Central memory CD8-positive, alpha-beta T cell (primary cell): ENCODE data around the gene RTN4RL1.

Source experiments
- ATAC-seq: fragments of 150-1000 bp; cut with Tn5 transposase; replicated peaks from 2 replicates; pipeline ENCODE4 v1.10.0; 2022; ENCODE audit warnings: mild to moderate bottlenecking, moderate FRiP score, moderate number of reproducible peaks; ENCODE audit not compliant: poor library complexity, severe bottlenecking; ENCODE audit errors: extremely low read depth
- DNase-seq, 2 donors: peaks; one replicate each; pipeline ENCODE4 v3.0.0; 2021; ENCODE audit warnings: low spot score in 2 of 2
- H3K27ac Mint-ChIP-seq: one replicate; pipeline ENCODE4 v1.8.0; 2022; ENCODE audit warnings: low read depth, mild to moderate bottlenecking, moderate library complexity, mixed read lengths
- H3K27me3 Mint-ChIP-seq: one replicate; pipeline ENCODE4 v1.8.0; 2022; ENCODE audit warnings: mixed read lengths
- H3K36me3 Mint-ChIP-seq: one replicate; pipeline ENCODE4 v1.8.0; 2022; ENCODE audit warnings: mild to moderate bottlenecking, moderate library complexity, mixed read lengths; ENCODE audit not compliant: insufficient read depth
- H3K4me1 Mint-ChIP-seq: one replicate; pipeline ENCODE4 v1.8.0; 2022; ENCODE audit warnings: mixed read lengths
- H3K4me3 Mint-ChIP-seq: one replicate; pipeline ENCODE4 v1.8.0; 2022; ENCODE audit warnings: mild to moderate bottlenecking, moderate library complexity, mixed read lengths
- H3K9me3 Mint-ChIP-seq: one replicate; pipeline ENCODE4 v1.8.0; 2022; ENCODE audit warnings: mixed read lengths

Gene RTN4RL1, protein sequence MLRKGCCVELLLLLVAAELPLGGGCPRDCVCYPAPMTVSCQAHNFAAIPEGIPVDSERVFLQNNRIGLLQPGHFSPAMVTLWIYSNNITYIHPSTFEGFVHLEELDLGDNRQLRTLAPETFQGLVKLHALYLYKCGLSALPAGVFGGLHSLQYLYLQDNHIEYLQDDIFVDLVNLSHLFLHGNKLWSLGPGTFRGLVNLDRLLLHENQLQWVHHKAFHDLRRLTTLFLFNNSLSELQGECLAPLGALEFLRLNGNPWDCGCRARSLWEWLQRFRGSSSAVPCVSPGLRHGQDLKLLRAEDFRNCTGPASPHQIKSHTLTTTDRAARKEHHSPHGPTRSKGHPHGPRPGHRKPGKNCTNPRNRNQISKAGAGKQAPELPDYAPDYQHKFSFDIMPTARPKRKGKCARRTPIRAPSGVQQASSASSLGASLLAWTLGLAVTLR

DNA sequence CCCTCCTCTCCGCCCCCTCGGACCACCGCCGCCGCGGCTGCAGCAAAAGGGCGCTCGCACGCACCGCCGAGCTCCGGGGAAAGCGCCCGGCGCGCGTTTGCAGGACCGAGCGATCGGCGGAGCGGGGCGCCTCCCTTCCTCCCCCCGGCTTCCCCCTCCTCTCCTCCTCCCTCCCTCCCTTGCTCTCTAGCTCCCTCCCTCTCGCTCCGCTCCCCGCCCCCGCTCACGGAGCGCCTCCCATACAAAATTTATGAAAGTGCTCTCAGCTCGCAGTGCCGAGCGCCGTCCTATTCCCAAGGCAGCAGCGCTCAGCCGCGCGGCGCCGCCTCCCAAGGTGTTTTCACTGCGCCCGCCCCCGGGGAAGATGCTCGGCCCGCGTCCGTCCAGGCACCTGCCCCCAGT, at the start of gene RTN4RL1:
Gene RTN4RL1, minus strand, starts transcription at position 115 of the 402 bp plus-strand sequence. CDS start 469 bp downstream, outside the sequence.
- H3K27ac Mint-ChIP-seq, result no peak within 1 kb of the TSS
- ATAC-seq, result peak; percentile 29
- DNase-seq, result peak; percentile 37 to 44
- H3K4me3 Mint-ChIP-seq, result peak within 1 kb of the TSS; percentile 76
- no peaks in the 10 kb centered on the region for H3K36me3 Mint-ChIP-seq
- no peaks in the 10 kb centered on the region for H3K9me3 Mint-ChIP-seq
- H3K4me1 Mint-ChIP-seq, result peaks cover 25% of the 10 kb centered on the region
- peaks cover 49% of the 10 kb centered on the region for H3K27me3 Mint-ChIP-seq

DNA sequence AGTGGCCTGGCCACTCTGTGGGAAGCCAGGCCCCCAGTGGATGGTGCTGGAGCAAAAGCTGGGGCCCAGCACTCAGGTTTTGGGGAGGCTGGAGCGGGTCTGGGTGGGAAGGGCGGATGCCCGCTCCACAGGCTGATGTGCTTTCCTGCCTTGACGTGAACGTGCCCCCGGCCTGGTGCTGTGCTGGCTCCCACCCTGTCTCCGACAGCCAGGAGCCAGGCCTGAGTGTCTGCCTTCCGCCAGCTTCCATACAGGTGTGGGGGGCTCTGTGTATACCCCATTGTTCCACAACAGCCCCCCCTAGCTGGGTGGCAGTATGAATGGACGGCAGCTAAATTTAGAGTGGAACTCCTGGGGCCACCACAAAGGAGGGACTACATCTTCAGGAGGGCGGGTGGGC, 49.8 kb upstream of the RTN4RL1 start:
- Mint-ChIP-seq H3K4me1 (peaks cover 20% of the 10 kb centered on the region), H3K27ac (no peak overlapping the region), H3K9me3 (no peaks in the 10 kb centered on the region), H3K27me3 (no peaks in the 10 kb centered on the region), H3K36me3 (peaks cover 29% of the 10 kb centered on the region), H3K4me3 (no peak overlapping the region)
- ATAC-seq, result no peak
- DNase-seq, result no peak

DNA sequence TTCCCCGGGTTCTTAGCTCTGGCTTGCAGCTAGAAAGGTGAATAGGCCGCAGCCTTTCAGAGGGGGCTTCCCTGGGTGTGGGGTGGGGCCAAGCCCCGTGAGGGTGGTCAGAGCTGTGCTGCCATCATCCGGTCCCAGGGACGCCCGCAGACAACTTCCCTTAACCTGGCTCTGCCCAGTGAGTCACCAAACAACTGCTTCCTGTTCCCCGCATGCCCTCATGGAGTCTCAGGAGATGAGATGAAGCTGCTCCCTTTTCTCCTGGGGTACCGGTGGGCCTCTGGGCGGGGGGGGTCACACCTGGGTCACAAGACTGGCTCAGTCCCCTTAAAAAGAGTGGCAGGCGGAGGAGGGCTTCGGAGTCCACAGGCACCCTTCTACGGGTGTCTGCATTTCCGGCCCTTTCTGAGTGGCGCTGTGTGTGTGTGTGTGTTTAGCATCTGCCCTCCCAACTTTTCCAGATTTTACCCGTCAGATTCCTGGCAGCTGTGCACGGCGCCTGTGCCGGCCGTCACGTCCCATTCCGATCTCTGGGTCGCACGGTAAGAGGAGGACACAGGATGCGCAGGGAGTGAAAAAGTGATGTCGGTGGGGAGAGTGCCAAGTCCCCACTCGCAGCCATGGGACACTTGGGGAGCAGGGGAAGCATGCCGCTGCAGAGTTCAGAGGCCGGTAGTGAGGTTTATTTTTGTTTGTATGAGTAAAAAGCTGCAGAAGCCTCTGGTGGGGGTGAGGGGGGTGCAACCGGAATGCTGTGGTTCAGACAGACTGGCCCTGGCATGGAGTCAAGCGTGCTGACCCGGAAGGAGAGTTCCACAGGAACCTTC, 46.5 kb upstream of the RTN4RL1 start:
- peaks cover 12% of the 10 kb centered on the region for H3K36me3 Mint-ChIP-seq
- DNase-seq, result no peak
- H3K9me3 Mint-ChIP-seq, result no peaks in the 10 kb centered on the region
- H3K27ac Mint-ChIP-seq, result peak overlapping the region; percentile 92
- H3K27me3 Mint-ChIP-seq, result no peaks in the 10 kb centered on the region
- H3K4me1 Mint-ChIP-seq, result peaks cover 48% of the 10 kb centered on the region
- H3K4me3 Mint-ChIP-seq, result no peak overlapping the region
- no peak for ATAC-seq

DNA sequence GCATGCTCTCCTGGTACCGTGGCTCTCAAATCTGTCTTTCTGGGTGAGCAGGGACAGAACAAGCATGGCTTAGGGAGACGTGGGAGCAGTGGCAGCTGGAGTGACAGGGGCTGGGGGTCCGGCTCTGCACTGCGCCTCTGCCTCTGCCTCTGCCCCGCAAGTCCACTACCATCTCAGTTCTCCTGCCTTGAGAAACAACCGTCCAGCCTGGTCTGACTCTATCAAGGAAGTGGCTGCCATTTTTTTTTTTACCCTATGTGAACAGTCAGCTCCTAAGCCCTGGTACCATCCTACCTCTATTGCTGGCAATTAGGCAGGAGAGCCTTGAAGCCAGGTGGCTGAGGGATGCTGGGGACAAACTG, 45.9 kb upstream of the RTN4RL1 start:
- H3K27me3 Mint-ChIP-seq, result no peaks in the 10 kb centered on the region
- peaks cover 48% of the 10 kb centered on the region for H3K4me1 Mint-ChIP-seq
- H3K9me3 Mint-ChIP-seq, result no peaks in the 10 kb centered on the region
- no peak overlapping the region for H3K4me3 Mint-ChIP-seq
- H3K36me3 Mint-ChIP-seq, result peaks cover 12% of the 10 kb centered on the region
- ATAC-seq, result no peak
- peak overlapping the region; percentile 92 for H3K27ac Mint-ChIP-seq
- DNase-seq, result no peak

DNA sequence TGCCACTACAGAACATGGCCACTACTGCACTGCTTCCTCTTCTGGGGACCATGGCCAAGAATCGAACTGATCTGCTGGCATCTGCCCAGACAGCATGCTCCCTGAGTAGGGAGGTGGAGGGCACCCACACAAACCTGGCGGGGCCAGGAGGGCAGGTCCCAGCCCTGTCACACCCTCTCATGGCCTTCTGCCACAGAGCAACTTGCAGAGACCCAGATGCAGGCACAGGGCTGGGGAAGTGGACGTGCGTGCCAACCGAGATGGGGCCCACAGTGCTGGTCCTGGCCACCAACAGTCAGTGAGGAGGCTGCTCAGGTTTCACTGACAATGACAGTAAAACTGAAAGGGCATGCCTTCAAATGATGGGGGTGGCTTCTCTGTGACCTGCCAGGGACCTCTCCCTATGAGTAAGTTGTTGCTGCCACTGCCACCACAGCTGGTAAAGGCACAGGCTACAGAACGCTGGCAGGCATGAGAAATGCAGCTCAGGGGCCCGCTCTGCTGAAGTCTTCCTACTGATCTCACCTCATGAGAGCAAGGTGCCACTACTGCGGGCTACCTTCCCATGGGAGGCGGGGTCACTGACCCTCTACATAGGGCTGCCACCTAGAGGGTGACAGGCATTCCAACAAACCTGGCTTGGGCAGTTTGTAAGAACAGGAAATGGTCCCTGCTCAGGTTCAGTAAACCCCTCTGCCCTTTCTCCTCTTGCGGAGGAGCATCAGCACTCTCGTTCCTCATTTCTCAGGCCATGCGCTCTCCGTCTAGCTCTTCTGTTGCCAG, 45.3 kb upstream of the RTN4RL1 start:
- Mint-ChIP-seq H3K36me3 (peaks cover 12% of the 10 kb centered on the region), H3K9me3 (no peaks in the 10 kb centered on the region), H3K4me3 (peak overlapping the region; percentile 58), H3K27ac (peak overlapping the region; percentile 92), H3K4me1 (peaks cover 48% of the 10 kb centered on the region), H3K27me3 (no peaks in the 10 kb centered on the region)
- ATAC-seq, result peak; percentile 89
- DNase-seq, result peak in 1 of 2 donors; percentile 56

DNA sequence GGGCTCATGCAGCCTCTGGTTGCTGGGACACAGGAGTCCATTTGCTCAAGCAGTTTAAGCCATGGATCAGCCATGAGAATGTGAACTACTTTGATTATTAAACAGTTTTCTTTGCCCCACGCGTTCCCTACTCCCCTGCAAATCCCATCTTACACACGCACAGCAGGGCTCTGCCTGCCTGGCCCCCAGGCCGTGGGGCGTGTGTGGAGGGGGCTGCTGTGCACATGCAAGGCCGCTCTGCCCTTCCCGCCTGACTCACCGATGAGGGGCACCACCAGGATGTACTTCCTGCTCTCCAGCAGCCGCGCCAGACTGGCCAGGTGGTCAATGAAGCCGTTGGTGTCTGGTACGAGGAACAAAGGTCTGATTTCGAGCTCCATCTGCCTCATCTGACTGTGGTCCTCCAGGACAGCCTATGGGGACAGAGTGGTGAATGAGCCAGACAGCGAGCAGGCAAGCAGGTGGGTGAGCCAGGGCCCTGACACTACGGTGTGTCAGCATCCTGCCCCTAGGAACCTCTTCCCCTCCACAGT, 43.5 kb upstream of the RTN4RL1 start:
- DNase-seq (no peak), ATAC-seq (no peak)
- H3K36me3 Mint-ChIP-seq, result peaks cover 12% of the 10 kb centered on the region
- H3K27me3 Mint-ChIP-seq, result no peaks in the 10 kb centered on the region
- H3K4me1 Mint-ChIP-seq, result peaks cover 56% of the 10 kb centered on the region
- H3K27ac Mint-ChIP-seq, result peak overlapping the region; percentile 92
- peak overlapping the region; percentile 58 for H3K4me3 Mint-ChIP-seq
- no peaks in the 10 kb centered on the region for H3K9me3 Mint-ChIP-seq

DNA sequence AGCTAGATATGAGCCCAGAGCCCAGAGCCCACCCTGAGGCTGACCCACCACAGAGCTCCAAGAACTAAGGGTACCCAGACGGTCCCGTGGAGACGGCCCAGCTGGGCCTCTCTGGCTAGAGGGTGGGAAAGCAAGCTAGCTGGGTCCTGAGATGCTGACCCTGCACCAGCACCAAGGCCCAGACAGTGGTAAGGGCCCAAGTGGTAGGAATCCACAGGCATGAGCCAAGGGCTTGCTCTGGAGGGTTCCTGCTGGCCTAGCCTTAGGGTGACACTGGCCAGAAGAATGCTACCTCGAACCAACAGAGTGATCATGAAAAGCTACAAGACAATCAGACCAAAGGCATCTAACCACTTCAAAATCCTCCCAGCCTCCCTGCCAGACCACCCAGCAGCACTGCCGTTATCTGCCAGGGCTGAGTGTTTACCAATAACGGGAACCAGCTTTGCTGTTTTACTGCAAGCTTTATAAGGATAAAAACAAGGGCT, 42.9 kb upstream of the RTN4RL1 start:
- peaks cover 12% of the 10 kb centered on the region for H3K36me3 Mint-ChIP-seq

DNA sequence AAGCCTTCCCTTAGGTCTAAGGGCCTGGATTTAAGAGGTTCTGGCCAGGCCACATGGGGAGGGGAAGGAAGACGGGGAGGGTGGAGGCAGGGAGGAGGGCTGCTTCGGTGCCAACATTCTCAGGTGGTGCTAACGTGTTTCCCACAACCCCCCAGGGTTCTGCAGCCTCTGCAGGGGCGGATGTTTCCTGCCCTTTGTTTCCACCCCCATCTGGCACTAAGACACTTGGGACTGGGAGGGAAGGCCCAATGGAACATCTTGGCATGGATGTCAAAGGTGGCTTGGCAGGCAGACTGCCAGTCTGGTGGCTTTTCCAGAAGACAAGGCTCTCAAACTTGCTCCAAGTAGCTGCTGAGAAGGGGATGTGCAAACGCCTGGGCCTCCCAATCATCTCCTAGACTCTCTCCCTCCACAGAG, 42.5 kb upstream of the RTN4RL1 start:
- Mint-ChIP-seq H3K36me3 (peaks cover 15% of the 10 kb centered on the region), H3K4me1 (peaks cover 56% of the 10 kb centered on the region)
- ATAC-seq, result no peak

More for the DNA sequence above, 42.9 kb upstream of the RTN4RL1 start:
- H3K9me3 Mint-ChIP-seq, result no peaks in the 10 kb centered on the region
- no peak overlapping the region for H3K27ac Mint-ChIP-seq
- ATAC-seq (no peak), DNase-seq (no peak)
- H3K27me3 Mint-ChIP-seq, result no peaks in the 10 kb centered on the region
- no peak overlapping the region for H3K4me3 Mint-ChIP-seq
- peaks cover 56% of the 10 kb centered on the region for H3K4me1 Mint-ChIP-seq

DNA sequence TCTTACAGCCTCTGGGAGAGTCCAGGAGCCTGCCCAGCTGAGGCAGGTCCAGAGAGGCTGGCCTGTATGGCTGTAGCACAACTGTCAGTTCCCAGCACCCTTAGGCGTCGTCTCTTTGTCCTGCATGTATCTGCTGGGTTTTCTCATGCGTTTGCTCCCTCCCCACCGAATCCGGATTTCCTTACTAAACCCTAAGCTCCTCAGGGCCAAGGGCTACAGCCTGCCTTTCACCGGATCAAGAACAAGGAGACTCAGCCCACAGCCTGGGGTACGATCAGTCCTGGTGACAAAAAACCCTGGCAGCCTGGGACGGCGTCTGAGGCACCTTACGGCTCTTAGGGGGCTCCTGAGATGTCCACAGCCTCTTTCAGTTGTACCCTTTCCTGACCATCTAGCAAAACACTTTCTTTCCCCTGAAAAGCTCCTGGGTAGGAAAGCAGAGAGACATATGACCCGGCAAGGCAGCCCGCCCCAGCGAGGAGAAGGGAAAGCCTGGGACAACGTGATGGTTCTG, 42.0 kb upstream of the RTN4RL1 start:
- H3K9me3 Mint-ChIP-seq, result no peaks in the 10 kb centered on the region
- no peak for ATAC-seq
- peaks cover 15% of the 10 kb centered on the region for H3K36me3 Mint-ChIP-seq
- no peaks in the 10 kb centered on the region for H3K27me3 Mint-ChIP-seq
- H3K27ac Mint-ChIP-seq, result no peak overlapping the region
- DNase-seq, result no peak
- H3K4me3 Mint-ChIP-seq, result no peak overlapping the region
- H3K4me1 Mint-ChIP-seq, result peaks cover 56% of the 10 kb centered on the region

More for the DNA sequence above, 42.5 kb upstream of the RTN4RL1 start:
- Mint-ChIP-seq H3K27ac (no peak overlapping the region), H3K4me3 (no peak overlapping the region), H3K9me3 (no peaks in the 10 kb centered on the region), H3K27me3 (no peaks in the 10 kb centered on the region)
- DNase-seq, result no peak

DNA sequence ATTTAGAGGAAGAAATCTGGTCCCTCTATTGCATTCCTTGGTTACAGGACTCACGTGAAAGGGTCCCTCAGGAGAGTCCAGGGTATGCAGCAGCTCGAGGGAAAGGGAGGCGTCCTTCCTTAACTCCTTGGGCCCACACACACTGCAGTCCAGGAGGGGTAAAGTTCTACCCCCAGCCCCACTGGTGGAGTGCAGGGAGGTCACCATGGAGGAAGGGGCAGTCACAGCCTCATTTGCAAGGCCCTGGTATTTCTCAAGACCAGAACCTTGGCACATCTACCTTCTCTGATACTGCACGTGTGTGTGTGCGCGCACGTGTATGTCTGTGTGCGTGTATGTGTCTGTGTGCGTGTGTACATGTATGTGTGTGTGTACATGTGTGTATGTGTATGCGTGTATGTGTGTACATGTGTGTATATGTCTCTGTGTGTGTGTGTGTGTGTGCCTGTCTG, 40.8 kb upstream of the RTN4RL1 start:
- Mint-ChIP-seq H3K36me3 (peaks cover 14% of the 10 kb centered on the region), H3K27ac (no peak overlapping the region), H3K27me3 (no peaks in the 10 kb centered on the region), H3K4me3 (no peak overlapping the region), H3K9me3 (no peaks in the 10 kb centered on the region), H3K4me1 (peaks cover 51% of the 10 kb centered on the region)
- no peak for DNase-seq
- ATAC-seq, result no peak

DNA sequence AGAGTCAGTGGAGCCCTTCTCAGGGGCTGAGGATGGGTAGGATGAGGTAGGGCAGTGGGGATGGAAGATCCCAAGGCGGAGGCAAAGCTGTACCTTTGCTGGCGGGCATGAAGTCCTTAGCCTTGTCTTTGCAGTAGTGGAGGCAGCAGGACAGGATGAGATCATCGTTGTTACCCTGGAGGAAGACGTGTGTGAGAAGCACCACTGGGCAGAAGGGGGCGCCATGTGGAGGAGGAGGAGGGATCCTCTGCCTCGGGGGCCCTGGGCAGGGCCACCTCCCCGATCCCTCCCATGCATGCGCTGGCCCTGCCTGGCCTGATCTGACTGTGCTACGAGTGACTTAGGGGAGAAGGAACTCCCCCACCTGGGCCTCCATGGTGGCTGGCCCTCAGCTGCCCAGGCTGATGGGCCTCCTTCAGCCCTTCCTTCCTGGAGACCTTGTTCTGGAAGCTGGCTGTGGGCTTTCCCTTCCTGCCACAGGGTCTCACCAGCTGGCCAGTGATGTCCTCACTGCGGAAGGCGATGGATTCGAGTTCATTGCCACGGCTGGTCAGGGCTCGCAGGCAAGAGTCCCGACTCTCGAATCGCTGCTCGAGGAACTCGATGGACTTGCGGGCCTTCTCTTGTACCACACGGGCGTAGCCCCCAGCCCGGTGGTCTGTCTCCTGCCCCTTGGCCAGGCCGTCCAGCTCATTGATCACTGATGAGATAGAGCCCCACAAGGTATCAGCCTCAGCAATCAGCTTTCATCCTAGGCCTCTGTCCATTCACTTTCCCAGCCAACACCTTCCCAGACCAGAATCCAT, 40.0 kb upstream of the RTN4RL1 start:
- DNase-seq (no peak), ATAC-seq (no peak)
- Mint-ChIP-seq H3K4me3 (no peak overlapping the region), H3K36me3 (peaks cover 14% of the 10 kb centered on the region), H3K9me3 (no peaks in the 10 kb centered on the region), H3K27me3 (no peaks in the 10 kb centered on the region), H3K4me1 (peaks cover 50% of the 10 kb centered on the region), H3K27ac (peak overlapping the region; percentile 19)
